GM12892 (cell line): ENCODE results near the gene FUT7.

Experiments used
- POLR2A ChIP-seq: IDR thresholded peaks from 2 replicates; pipeline ENCODE4 v1.6.1; 2011; ENCODE audit warnings: low read depth, low read length, control low read depth
- POLR2AphosphoS5 ChIP-seq: IDR thresholded peaks from 2 replicates; pipeline ENCODE4 v1.6.1; 2011; ENCODE audit warnings: low read depth, low read length, control low read depth
- TAF1 ChIP-seq: IDR thresholded peaks from 2 replicates; pipeline ENCODE4 v1.6.1; 2011; ENCODE audit warnings: low read depth, mild to moderate bottlenecking, control low read depth, low read length, borderline replicate concordance

DNA sequence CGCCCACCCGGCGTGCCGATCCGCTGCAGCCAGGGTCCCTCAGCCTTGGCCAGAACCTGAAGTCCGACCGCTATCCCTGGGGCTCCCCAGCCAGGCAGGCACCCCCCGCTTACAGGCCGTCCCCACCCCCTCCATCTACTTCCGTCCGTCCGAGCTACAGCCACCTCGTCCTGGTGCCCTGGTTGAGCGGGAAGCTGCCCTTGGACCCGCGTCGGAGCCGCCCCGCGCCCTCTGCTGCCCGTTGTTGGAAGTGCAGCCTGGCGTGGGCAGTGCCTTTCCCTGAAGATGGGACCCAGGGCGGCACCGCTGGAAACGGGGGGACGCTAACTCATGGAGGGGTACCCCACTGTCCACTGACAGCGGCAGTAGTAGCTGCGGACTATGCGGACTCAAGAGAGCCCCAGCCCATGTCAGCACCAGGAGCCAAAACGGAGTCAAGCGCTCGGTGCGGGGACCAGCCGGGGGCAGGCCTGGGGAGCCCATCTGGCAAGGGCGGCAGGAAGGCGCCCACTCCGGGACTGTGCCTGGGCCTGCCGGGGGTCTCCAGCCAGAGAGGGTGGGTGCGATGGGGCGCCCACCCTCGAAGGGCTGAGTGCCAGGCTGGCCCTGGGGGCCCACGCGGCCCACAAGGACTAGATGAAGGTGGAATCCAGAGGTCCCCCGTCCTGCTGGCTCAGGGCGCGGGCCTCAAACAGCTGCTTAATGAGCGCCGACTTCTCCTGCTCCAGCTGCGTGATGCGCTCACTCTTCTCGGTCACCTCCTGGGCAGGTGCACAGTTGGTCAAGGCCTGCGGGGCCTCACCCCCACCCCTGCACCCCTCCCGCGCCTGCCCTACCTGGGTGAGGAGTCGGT is 32.4 kb upstream of the FUT7 start:
- TF ChIP-seq POLR2A (no peak), POLR2AphosphoS5 (no peak), TAF1 (no peak)
